Measurements from ENCODE around the gene ST8SIA3. TPM values are rescaled to one million over a fixed set of nuclear protein-coding genes. Genes with fewer than 3 reads are reported as not detected.

The ST8SIA3 gene
- total and polyA plus RNA-seq, 2 donors (not counting 1 experiment from before 2014, with no cell fraction given) = not detected

- H2AFZ ChIP-seq (ENCODE audit: low read length) = no peak overlapping the region
- H4K20me1 ChIP-seq (ENCODE audit: control insufficient read depth, extremely low read depth, insufficient read depth, low read length) = no peaks in the 10 kb centered on the region
- H3K4me2 ChIP-seq (ENCODE audit: extremely low read depth, insufficient read depth, low read length) = no peak overlapping the region
- H3K9ac ChIP-seq (ENCODE audit: insufficient read depth, low read length) = no peak overlapping the region
- H3K79me2 ChIP-seq (ENCODE audit: control insufficient read depth, insufficient read depth, low read length) = no peaks in the 10 kb centered on the region
- H3K27ac ChIP-seq (ENCODE audit: insufficient read depth, low read length) = no peak overlapping the region
- no peaks in the 10 kb centered on the region for H3K4me1 ChIP-seq (ENCODE audit: control insufficient read depth, extremely low read depth, insufficient read depth, low read length)
- DNase-seq (ENCODE audit: low read depth in 2 of 2) = no peak
- H3K4me3 ChIP-seq (replicated peaks in 1 of 4; ENCODE audit: control extremely low read depth in 1 of 4, insufficient read depth in 1 of 4, low read depth in 3 of 4, low read length in 4 of 4) = no peak overlapping the region
- no peaks in the 10 kb centered on the region for H3K36me3 ChIP-seq (ENCODE audit: control insufficient read depth, insufficient read depth, low read length)
- no peaks in the 10 kb centered on the region for H3K27me3 ChIP-seq (ENCODE audit: control insufficient read depth, insufficient read depth, low read length)
- no peak for TF ChIP-seq CTCF (conservative IDR thresholded peaks at IDR 0.05 in 1 of 2, IDR thresholded peaks at IDR 0.05 in 1 of 2; ENCODE audit: low read depth in 1 of 2, low read length in 2 of 2)
- no peak for TF ChIP-seq EZH2 (IDR thresholded peaks at IDR 0.05; ENCODE audit: low read length, missing control alignments)
- no peaks in the 10 kb centered on the region for H3K9me3 ChIP-seq (ENCODE audit: control insufficient read depth, insufficient read depth, low read depth, low read length)
Measured at GRCh38 chr18:57337890-57338289, 14.5 kb upstream of the ST8SIA3 start.

DNA sequence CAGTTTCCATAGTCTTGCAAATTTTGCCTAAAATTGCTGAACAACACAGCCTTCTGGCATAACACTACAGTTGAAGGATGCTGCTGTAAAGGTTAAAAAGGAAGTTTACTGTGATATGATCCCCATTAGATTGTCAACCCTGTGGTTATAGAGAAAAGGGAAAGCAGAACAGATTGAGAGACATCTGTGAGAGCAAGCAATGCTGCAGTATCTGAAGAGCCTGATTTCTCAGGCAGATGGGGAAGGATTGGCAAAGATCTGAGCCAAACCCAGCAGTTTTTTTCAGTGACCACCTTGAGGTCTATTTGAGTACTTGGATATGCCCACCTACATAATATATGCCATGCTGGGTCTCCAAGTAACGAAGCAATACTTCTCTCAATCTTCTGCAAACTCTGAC lies 8.5 kb upstream of the ST8SIA3 start:
- Histone ChIP-seq H2AFZ (ENCODE audit: low read length) (no peak overlapping the region), H3K36me3 (ENCODE audit: control insufficient read depth, insufficient read depth, low read length) (no peaks in the 10 kb centered on the region), H3K79me2 (ENCODE audit: control insufficient read depth, insufficient read depth, low read length) (no peaks in the 10 kb centered on the region), H3K4me2 (ENCODE audit: extremely low read depth, insufficient read depth, low read length) (no peak overlapping the region), H3K9ac (ENCODE audit: insufficient read depth, low read length) (no peak overlapping the region), H3K4me1 (ENCODE audit: control insufficient read depth, extremely low read depth, insufficient read depth, low read length) (no peaks in the 10 kb centered on the region), H4K20me1 (ENCODE audit: control insufficient read depth, extremely low read depth, insufficient read depth, low read length) (no peaks in the 10 kb centered on the region), H3K27ac (ENCODE audit: insufficient read depth, low read length) (no peak overlapping the region), H3K9me3 (ENCODE audit: control insufficient read depth, insufficient read depth, low read depth, low read length) (no peaks in the 10 kb centered on the region), H3K4me3 (replicated peaks in 1 of 4; ENCODE audit: control extremely low read depth in 1 of 4, insufficient read depth in 1 of 4, low read depth in 3 of 4, low read length in 4 of 4) (no peak overlapping the region), H3K27me3 (ENCODE audit: control insufficient read depth, insufficient read depth, low read length) (no peaks in the 10 kb centered on the region)
- TF ChIP-seq CTCF (conservative IDR thresholded peaks at IDR 0.05 in 1 of 2, IDR thresholded peaks at IDR 0.05 in 1 of 2; ENCODE audit: low read depth in 1 of 2, low read length in 2 of 2) = no peak
- TF ChIP-seq EZH2 (IDR thresholded peaks at IDR 0.05; ENCODE audit: low read length, missing control alignments) = no peak
- DNase-seq (ENCODE audit: low read depth in 2 of 2) = no peak

DNA sequence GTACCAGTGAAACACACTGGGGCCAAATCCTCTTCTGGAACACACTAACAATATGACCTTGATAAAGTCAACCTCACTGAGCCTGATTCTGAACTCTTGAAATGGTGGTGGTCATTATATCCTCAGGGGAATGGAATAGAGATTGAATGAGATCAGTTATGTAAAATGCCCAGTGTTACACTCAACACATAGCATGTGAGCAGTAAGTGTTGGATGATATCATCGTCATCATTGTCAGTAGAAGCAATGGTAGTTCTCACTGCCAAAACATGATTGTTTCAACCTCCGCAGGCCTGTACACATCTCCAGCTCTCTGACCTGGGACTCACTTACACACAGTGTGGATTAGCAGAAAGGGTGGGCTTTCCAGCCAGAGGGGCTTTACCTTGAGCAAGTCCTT lies 5.5 kb upstream of the ST8SIA3 start:
- no peak for TF ChIP-seq EZH2 (IDR thresholded peaks at IDR 0.05; ENCODE audit: low read length, missing control alignments)
- no peak for TF ChIP-seq CTCF (conservative IDR thresholded peaks at IDR 0.05 in 1 of 2, IDR thresholded peaks at IDR 0.05 in 1 of 2; ENCODE audit: low read depth in 1 of 2, low read length in 2 of 2)
- H3K27me3 ChIP-seq (ENCODE audit: control insufficient read depth, insufficient read depth, low read length) = no peaks in the 10 kb centered on the region
- no peak for DNase-seq (ENCODE audit: low read depth in 2 of 2)

More for the DNA sequence above, 5.5 kb upstream of the ST8SIA3 start:
- no peaks in the 10 kb centered on the region for H3K4me1 ChIP-seq (ENCODE audit: control insufficient read depth, extremely low read depth, insufficient read depth, low read length)
- H3K79me2 ChIP-seq (ENCODE audit: control insufficient read depth, insufficient read depth, low read length) = no peaks in the 10 kb centered on the region
- H3K4me2 ChIP-seq (ENCODE audit: extremely low read depth, insufficient read depth, low read length) = no peak overlapping the region
- H2AFZ ChIP-seq (ENCODE audit: low read length) = no peak overlapping the region
- no peaks in the 10 kb centered on the region for H3K9me3 ChIP-seq (ENCODE audit: control insufficient read depth, insufficient read depth, low read depth, low read length)
- no peaks in the 10 kb centered on the region for H4K20me1 ChIP-seq (ENCODE audit: control insufficient read depth, extremely low read depth, insufficient read depth, low read length)
- no peaks in the 10 kb centered on the region for H3K36me3 ChIP-seq (ENCODE audit: control insufficient read depth, insufficient read depth, low read length)
- no peak overlapping the region for H3K27ac ChIP-seq (ENCODE audit: insufficient read depth, low read length)
- H3K9ac ChIP-seq (ENCODE audit: insufficient read depth, low read length) = no peak overlapping the region
- H3K4me3 ChIP-seq (replicated peaks in 1 of 4; ENCODE audit: control extremely low read depth in 1 of 4, insufficient read depth in 1 of 4, low read depth in 3 of 4, low read length in 4 of 4) = no peak overlapping the region
